PFSK-1 (cell line): Measurements from ENCODE around the gene HEBP2.

Source experiments
- FOXP2 ChIP-seq: optimal IDR thresholded peaks from 2 replicates; pipeline ENCODE3; 2011; ENCODE audit warnings: borderline replicate concordance, control low read depth, inconsistent platforms; ENCODE audit not compliant: insufficient read depth; ENCODE audit errors: extremely low read length, extremely low read depth
- POLR2AphosphoS5 ChIP-seq: IDR thresholded peaks from 2 replicates; pipeline ENCODE4 v1.6.1; 2012; ENCODE audit warnings: low read depth, mild to moderate bottlenecking, control low read depth, low read length, moderate library complexity
- SIN3A ChIP-seq: IDR thresholded peaks from 2 replicates; pipeline ENCODE4 v1.6.1; 2012; ENCODE audit warnings: mild to moderate bottlenecking, low read length, moderate library complexity, borderline replicate concordance; ENCODE audit not compliant: insufficient read depth
- TAF1 ChIP-seq: IDR thresholded peaks from 2 replicates; pipeline ENCODE4 v1.6.1; 2012; ENCODE audit warnings: low read length, control low read depth, borderline replicate concordance; ENCODE audit not compliant: insufficient read depth
- TF ChIP-seq, protein P1 (sequence below), 2 experiments: IDR thresholded peaks; 2 replicates each; pipeline versions ENCODE4 v1.6.1 to v1.8.0; 2011 to 2012; ENCODE audit warnings: low read depth in 2 of 2, low read length in 2 of 2, control low read depth in 1 of 2, inconsistent platforms in 1 of 2, mild to moderate bottlenecking in 1 of 2, moderate library complexity in 1 of 2; ENCODE audit not compliant: insufficient read depth in 1 of 2

DNA sequence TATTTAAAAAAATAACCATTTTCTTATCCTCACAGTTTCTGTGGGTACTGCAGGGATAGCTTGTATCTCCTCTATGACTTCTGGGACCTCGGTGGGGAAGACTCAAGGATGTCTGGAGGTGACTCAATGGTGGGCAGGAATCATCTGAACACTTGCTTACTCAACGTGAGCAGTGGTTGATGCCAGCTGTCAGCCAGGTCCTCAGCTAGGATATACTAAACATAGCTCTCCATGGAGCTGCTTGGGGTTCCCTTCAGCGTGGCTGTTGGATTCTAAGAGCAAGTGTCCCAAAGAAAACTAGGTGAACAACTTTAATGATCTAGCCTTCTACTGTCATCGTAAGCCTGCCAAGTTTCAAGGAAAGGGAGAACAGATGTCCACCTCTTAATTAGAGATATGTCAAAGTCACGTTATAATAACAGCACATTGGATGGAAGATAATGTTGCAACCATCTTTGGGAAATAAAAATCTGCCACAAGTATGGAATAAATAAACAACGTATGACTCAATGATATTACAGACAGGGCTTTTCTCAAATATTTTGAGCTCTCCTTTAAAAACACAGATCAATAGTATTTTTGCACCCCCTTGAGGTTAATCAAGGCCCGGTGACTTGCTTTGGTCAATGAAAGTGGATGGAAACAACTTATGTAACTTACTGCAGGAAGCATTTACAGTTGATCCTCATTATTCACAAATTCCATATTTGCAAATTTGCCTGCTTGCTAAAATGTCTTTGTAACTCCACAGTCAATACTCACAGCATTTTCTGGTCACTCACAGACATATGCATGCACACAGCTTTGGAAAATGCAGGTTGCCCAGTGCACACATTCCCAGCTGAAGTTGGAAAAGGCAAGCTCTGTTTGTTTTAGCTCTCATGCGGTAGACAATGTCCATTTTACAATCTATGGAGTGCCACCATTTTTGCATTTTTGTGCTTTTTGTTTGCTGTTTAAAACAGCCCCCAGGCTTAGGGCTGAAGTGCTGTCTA lies 6.6 kb upstream of the HEBP2 start:
- no peak for TF ChIP-seq POLR2AphosphoS5
- no peak for TF ChIP-seq SIN3A
- TF ChIP-seq, protein P1, sequence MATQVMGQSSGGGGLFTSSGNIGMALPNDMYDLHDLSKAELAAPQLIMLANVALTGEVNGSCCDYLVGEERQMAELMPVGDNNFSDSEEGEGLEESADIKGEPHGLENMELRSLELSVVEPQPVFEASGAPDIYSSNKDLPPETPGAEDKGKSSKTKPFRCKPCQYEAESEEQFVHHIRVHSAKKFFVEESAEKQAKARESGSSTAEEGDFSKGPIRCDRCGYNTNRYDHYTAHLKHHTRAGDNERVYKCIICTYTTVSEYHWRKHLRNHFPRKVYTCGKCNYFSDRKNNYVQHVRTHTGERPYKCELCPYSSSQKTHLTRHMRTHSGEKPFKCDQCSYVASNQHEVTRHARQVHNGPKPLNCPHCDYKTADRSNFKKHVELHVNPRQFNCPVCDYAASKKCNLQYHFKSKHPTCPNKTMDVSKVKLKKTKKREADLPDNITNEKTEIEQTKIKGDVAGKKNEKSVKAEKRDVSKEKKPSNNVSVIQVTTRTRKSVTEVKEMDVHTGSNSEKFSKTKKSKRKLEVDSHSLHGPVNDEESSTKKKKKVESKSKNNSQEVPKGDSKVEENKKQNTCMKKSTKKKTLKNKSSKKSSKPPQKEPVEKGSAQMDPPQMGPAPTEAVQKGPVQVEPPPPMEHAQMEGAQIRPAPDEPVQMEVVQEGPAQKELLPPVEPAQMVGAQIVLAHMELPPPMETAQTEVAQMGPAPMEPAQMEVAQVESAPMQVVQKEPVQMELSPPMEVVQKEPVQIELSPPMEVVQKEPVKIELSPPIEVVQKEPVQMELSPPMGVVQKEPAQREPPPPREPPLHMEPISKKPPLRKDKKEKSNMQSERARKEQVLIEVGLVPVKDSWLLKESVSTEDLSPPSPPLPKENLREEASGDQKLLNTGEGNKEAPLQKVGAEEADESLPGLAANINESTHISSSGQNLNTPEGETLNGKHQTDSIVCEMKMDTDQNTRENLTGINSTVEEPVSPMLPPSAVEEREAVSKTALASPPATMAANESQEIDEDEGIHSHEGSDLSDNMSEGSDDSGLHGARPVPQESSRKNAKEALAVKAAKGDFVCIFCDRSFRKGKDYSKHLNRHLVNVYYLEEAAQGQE (IDR thresholded peaks at IDR 0.05; ENCODE audit: insufficient read depth in 1 of 2, low read depth in 2 of 2, low read length in 2 of 2): no peak
- no peak for TF ChIP-seq TAF1
- TF ChIP-seq FOXP2: no peak
